HG03378 (cell line): ENCODE data around the gene UGT1A9.
"Not testable (repeated sequence)": the region's sequence is repeated elsewhere in the genome, so short reads cannot be mapped to it uniquely, and the experiment has no call there.

Source experiments
- ATAC-seq: cut with Tn5 transposase; IDR thresholded peaks from one replicate; pipeline ENCODE4 v1.9.1; 2021; ENCODE audit warnings: mild to moderate bottlenecking, moderate library complexity; ENCODE audit not compliant: unreplicated experiment

UGT1A9 gene

DNA sequence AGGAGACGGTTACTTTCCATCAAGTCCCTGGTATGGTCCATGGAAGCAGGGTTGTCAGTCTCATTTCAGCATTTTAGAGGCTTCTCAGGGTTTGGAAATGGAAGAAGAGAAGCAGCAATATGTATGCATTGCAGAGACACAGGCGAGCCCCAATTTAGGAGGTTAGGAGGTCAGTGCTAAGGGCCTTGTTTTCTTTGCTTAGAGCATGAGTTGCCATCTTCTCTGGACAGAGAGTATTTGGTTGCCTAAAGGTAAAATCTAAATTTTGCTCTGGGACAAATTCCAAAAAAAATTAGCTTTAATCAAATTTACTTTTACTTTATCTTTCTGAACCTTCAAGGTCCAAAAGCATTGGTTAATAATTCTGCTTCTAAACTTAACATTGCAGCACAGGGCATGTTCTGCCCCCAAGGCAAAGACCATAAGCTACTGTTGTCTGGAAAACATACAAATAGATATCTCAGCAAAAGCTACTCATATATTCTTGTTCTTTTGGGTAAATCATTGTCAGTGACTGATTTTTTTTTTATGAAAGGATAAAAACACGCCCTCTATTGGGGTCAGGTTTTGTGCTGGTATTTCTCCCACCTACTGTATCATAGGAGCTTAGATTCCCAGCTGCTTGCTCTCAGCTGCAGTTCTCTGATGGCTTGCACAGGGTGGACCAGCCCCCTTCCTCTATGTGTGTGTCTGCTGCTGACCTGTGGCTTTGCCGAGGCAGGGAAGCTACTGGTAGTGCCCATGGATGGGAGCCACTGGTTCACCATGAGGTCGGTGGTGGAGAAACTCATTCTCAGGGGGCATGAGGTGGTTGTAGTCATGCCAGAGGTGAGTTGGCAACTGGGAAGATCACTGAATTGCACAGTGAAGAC lies at the start of gene UGT1A9:
Gene UGT1A9 (plus strand): TSS at position 609 of the 872 bp plus-strand sequence. CDS start 37 bp downstream, at position 646.
- no peak for ATAC-seq

DNA sequence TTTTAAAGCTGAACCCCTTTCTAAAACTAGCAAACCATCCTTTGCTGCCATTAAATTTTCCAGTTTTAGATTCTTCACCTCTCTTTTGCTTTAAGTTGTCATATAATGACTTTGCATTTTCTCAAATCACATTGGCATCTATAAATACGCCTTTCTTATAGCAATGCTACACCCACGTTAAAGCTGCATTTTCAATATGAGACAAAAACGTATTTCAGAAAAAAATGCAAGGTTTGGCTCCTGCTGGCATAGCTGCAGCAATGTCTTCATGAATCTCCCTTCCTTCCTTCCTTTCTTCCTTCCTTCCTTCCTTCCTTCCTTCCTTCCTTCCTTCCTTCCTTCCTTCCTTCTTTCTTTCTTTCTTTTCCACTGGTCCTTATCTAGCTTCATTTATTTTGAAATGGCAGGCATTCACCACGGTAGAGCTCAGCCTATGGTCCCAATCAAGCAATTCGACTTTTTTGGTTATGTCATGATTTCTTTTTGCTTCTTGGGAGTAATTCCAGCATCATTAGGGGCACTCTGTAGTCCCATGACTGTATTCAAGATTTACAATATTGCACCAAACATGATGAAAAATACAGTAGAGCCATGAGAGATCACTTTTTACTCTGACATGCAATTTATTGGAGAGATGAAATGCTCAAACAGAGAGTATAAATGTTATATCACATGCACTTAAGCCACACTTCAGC lies 44.2 kb upstream of the UGT1A9 start:
- ATAC-seq = no peak

DNA sequence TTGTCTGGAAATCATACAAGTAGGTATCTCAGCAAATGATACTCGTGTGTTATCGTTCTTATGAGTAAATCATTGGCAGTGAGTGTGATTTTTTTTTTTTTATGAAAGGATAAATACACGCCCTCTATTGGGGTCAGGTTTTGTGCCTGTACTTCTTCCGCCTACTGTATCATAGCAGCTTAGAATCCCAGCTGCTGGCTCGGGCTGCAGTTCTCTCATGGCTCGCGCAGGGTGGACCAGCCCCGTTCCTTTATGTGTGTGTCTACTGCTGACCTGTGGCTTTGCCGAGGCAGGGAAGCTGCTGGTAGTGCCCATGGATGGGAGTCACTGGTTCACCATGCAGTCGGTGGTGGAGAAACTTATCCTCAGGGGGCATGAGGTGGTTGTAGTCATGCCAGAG lies 35.4 kb upstream of the UGT1A9 start, which contains the start of gene UGT1A10:
Gene UGT1A10 (plus strand): TSS at position 143 of the 400 bp plus-strand sequence. CDS start 75 bp downstream, at position 218.
- not testable (repeated sequence) for ATAC-seq

- no peak for ATAC-seq
Measured at GRCh38 chr2:233638836-233639235, 32.9 kb upstream of the UGT1A9 start.

- no peak for ATAC-seq
Measured at GRCh38 chr2:233639860-233640259, 31.8 kb upstream of the UGT1A9 start.

- no peak for ATAC-seq
Measured at GRCh38 chr2:233643128-233643527, 28.6 kb upstream of the UGT1A9 start.

DNA sequence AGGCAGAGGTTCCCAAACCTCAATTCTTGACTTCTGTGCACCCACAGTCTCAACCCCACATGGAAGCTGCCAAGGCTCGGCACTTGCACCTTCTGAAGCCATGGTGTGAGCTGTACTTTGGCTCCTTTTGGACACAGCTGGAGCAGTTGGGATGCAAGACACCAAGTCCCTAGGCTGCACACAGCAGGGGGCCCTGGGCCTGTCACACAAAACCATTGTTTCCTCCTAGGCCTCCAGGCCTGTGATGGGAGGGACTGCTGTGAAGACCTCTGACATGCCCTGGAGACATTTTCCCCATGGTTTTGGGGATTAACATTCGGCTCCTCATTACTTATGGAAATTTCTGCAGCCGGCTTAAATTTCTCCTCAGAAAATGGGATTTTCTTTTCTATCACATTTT lies 25.7 kb upstream of the UGT1A9 start:
- not testable (repeated sequence) for ATAC-seq

- ATAC-seq = no peak
Measured at GRCh38 chr2:233650981-233651380, 20.7 kb upstream of the UGT1A9 start.

- ATAC-seq = no peak
Measured at GRCh38 chr2:233651430-233651829, 20.3 kb upstream of the UGT1A9 start.

DNA sequence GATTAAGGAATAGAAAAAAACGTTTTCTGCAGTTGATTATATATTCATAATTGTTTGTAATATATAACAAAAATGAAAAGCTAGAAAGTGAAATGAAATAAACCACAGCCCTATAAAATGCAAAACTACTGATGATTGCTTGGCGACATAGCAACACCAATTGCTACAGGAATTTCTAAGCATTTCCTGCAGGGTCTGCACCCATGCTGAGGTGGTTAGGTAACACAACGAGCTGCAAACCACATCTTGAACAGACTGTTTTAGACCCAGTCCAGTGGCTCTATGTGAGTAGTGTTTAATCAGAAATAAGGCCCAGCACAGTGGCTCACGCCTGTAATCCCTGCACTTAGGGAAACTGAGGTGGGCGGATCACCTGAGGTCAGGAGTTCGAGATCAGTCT lies 17.2 kb upstream of the UGT1A9 start:
- ATAC-seq = no peak

GRCh38 chr2:233655043-233655442 lies 16.7 kb upstream of the UGT1A9 start:
- ATAC-seq = no peak

- ATAC-seq = not testable (repeated sequence)
Measured at GRCh38 chr2:233655943-233656342, 15.8 kb upstream of the UGT1A9 start.

DNA sequence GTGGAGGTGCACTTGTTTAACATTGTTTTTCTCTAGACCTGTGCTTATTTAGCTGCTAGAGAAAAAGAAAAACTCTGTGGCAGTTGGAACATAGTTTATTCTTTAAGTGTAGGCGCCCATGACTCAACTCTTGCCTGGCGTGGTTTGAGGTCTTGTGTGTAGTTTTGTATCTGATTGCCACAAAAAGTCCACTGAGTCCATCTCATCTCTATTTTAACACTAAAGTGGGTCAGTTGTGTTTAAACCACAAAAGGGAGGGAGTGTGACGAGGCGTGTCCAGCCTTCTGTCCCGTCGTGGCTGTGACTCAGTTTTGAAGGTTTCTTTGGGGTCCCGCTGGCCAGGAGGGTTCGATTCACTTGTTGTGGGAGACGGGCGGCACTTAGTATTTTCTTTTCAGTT lies 15.3 kb upstream of the UGT1A9 start:
- no peak for ATAC-seq

DNA sequence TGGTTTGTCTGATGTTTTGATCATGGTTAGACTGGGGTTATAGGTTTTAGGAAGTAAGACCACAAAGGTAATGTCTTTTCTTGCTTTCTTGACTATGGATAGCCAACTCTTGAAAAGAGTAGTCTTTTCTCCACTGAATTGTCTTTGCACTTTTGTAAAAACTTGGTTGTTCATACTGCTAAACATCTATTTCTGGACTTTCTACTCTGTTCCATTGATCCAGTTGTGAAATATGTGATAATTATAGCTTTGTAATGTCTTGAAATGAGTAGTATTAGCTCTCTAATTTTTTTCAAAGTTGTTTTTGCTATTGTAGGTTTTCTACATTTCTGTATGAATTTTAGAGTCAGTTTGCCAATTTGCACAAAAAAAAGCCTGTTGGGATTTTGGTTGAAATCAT lies 13.1 kb upstream of the UGT1A9 start:
- ATAC-seq = no peak

DNA sequence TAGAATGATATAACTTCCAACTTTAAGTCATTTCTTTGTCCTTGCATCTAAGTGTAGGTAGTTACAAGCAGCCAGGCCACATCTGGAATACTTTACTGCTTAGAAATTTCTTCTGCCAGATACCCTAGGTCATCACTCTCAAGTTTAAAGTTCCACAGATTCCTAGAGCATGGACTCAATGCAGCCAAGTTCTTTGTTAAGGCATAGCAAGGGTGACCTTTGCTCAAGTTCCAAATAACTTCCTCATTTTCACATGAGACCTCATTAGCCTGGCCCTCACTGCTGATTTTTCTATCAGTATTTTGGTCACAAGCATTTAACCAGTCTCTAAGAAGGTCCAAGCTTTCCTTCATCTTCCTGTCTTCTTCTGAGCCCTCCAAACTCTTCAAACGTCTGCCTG lies 7.8 kb upstream of the UGT1A9 start:
- no peak for ATAC-seq

GRCh38 chr2:233668605-233669260 lies 3.0 kb upstream of the UGT1A9 start:
- no peak for ATAC-seq

GRCh38 chr2:233672886-233673285 lies 1.2 kb downstream of the UGT1A9 start:
- no peak for ATAC-seq

DNA sequence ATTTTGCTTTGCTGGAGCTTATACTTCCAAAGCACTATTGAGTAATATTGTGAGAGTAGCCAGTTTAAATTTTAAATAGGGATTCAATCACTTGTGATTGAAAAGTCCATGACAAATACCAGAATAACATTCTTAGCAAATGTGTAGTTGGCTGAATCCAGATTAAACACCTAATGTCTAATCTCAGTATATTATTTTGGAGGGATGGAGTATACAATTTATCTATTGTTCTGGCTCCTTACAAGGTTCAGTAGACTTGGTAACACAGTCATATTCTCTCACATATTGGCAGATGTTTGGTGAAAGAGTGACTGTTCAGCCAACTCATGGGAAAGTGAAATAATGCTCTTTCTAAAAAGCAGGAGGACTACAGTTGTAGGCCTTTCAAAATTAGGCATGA lies 2.2 kb downstream of the UGT1A9 start:
- ATAC-seq = no peak

GRCh38 chr2:233674314-233674713 lies 2.6 kb downstream of the UGT1A9 start:
- ATAC-seq = no peak

GRCh38 chr2:233674995-233675394 lies 3.3 kb downstream of the UGT1A9 start:
- ATAC-seq = no peak

- ATAC-seq = no peak
Measured at GRCh38 chr2:233676046-233676445, 4.3 kb downstream of the UGT1A9 start.
